SK-N-SH treated with all-trans-retinoic acid at 6 μM for 48 hours (cell line): ENCODE measurements around the gene ANKRD17.

Experiments used
- ATAC-seq: fragments of 200-7000 bp; cut with Tn5 transposase; 3 replicates; pipeline ENCODE4 v1.9.1; 2020; ENCODE audit warnings: mild to moderate bottlenecking, moderate library complexity
- ARNTL ChIP-seq: fragments of 450-650 bp; formaldehyde crosslinking; IDR thresholded peaks from 2 replicates; pipeline ENCODE4 v1.5.0; 2020; ENCODE audit warnings: low read depth, mild to moderate bottlenecking, moderate library complexity, borderline replicate concordance
- BACH2 ChIP-seq: fragments of 250-450 bp; sonication (Bioruptor Pico); IDR thresholded peaks from 2 replicates; pipeline ENCODE4 v1.9.0; 2021; ENCODE audit warnings: mild to moderate bottlenecking, borderline replicate concordance
- CSDC2 ChIP-seq: fragments of 250-450 bp; sonication (Bioruptor Pico); IDR thresholded peaks from 2 replicates; pipeline ENCODE4 v1.5.0; 2020; ENCODE audit warnings: mild to moderate bottlenecking, moderate library complexity
- ESRRG ChIP-seq: fragments of 250-450 bp; sonication (Bioruptor Pico); IDR thresholded peaks from 2 replicates; pipeline ENCODE4 v1.6.1; 2021; ENCODE audit warnings: mild to moderate bottlenecking
- GLIS3 ChIP-seq: fragments of 250-450 bp; sonication (Bioruptor Pico); IDR thresholded peaks from 2 replicates; pipeline ENCODE4 v1.5.0; 2020; ENCODE audit warnings: mild to moderate bottlenecking, moderate library complexity
- ISL1 ChIP-seq: fragments of 250-450 bp; sonication (Bioruptor Pico); IDR thresholded peaks from 2 replicates; pipeline ENCODE4 v2.1.2; 2022; ENCODE audit warnings: mild to moderate bottlenecking, moderate library complexity
- OSR1 ChIP-seq: fragments of 250-450 bp; sonication (Bioruptor Pico); IDR thresholded peaks from 2 replicates; pipeline ENCODE4 v1.8.0; 2022; ENCODE audit warnings: moderate library complexity, mild to moderate bottlenecking, inconsistent platforms
- POU6F1 ChIP-seq: fragments of 250-450 bp; sonication (Bioruptor Pico); IDR thresholded peaks from 2 replicates; pipeline ENCODE4 v1.8.0; 2021; ENCODE audit warnings: low read depth, mild to moderate bottlenecking, moderate library complexity, borderline replicate concordance
- PPARA ChIP-seq: fragments of 250-450 bp; sonication (Bioruptor Pico); IDR thresholded peaks from 2 replicates; pipeline ENCODE4 v1.5.0; 2020; ENCODE audit warnings: mild to moderate bottlenecking, borderline replicate concordance
- RARB ChIP-seq: fragments of 250-450 bp; sonication (Bioruptor Pico); IDR thresholded peaks from 2 replicates; pipeline ENCODE4 v1.8.0; 2021; ENCODE audit warnings: mild to moderate bottlenecking, moderate library complexity
- SNAI2 ChIP-seq: fragments of 250-450 bp; sonication (Bioruptor Pico); IDR thresholded peaks from 2 replicates; pipeline ENCODE4 v1.5.0; 2020; ENCODE audit warnings: mild to moderate bottlenecking, moderate library complexity
- TCF4 ChIP-seq: fragments of 250-450 bp; sonication (Bioruptor Pico); IDR thresholded peaks from 2 replicates; pipeline ENCODE4 v1.8.0; 2021; ENCODE audit warnings: mild to moderate bottlenecking, moderate library complexity, borderline replicate concordance
- TOX ChIP-seq: fragments of 250-450 bp; sonication (Bioruptor Pico); IDR thresholded peaks from 2 replicates; pipeline ENCODE4 v1.8.0; 2021; ENCODE audit warnings: mild to moderate bottlenecking, moderate library complexity, borderline replicate concordance
- ZC3H10 ChIP-seq: fragments of 250-450 bp; sonication (Bioruptor Pico); IDR thresholded peaks from 2 replicates; pipeline ENCODE4 v1.5.1; 2021; ENCODE audit warnings: mild to moderate bottlenecking, moderate library complexity
- ZFP3 ChIP-seq: fragments of 250-450 bp; sonication (Bioruptor Pico); IDR thresholded peaks from 2 replicates; pipeline ENCODE4 v1.5.0; 2020; ENCODE audit warnings: mild to moderate bottlenecking, moderate library complexity
- ZFP30 ChIP-seq: fragments of 450-650 bp; formaldehyde crosslinking; IDR thresholded peaks from 2 replicates; pipeline ENCODE4 v1.5.0; 2022; ENCODE audit warnings: mild to moderate bottlenecking, moderate library complexity
- ZNF565 ChIP-seq: fragments of 450-650 bp; formaldehyde crosslinking; conservative IDR thresholded peaks from 2 replicates; pipeline ENCODE4 v1.5.0; 2020; ENCODE audit warnings: low read depth, mild to moderate bottlenecking, moderate library complexity
- ZNF70 ChIP-seq: fragments of 450-650 bp; formaldehyde crosslinking; IDR thresholded peaks from 2 replicates; pipeline ENCODE4 v1.5.0; 2020; ENCODE audit warnings: mild to moderate bottlenecking, moderate library complexity
- ZNF8 ChIP-seq: fragments of 450-650 bp; formaldehyde crosslinking; IDR thresholded peaks from 2 replicates; pipeline ENCODE4 v1.5.0; 2020; ENCODE audit warnings: mild to moderate bottlenecking, moderate library complexity
- TF ChIP-seq, protein P1 (sequence below): fragments of 250-450 bp; sonication (Bioruptor Pico); IDR thresholded peaks from 2 replicates; pipeline ENCODE4 v1.8.0; 2020; ENCODE audit warnings: mild to moderate bottlenecking, moderate library complexity, borderline replicate concordance
- TF ChIP-seq, protein P2 (sequence below): fragments of 250-450 bp; sonication (Bioruptor Pico); IDR thresholded peaks from 2 replicates; pipeline ENCODE4 v1.5.1; 2021; ENCODE audit warnings: mild to moderate bottlenecking, moderate library complexity

Gene ANKRD17

GRCh38 chr4:73156394-73156793, 102.2 kb downstream of the ANKRD17 start:
- no peak for TF ChIP-seq BACH2 (CRISPR knock-in tag)
- TF ChIP-seq ZNF565 (CRISPR knock-in tag) = no peak
- TF ChIP-seq ZFP30 (CRISPR knock-in tag) = no peak
- TF ChIP-seq TCF4 (CRISPR knock-in tag) = no peak
- TF ChIP-seq ZFP3 (CRISPR knock-in tag) = no peak
- TF ChIP-seq ZNF8 (CRISPR knock-in tag) = no peak
- no peak for TF ChIP-seq ZC3H10 (CRISPR knock-in tag)
- TF ChIP-seq, protein P1, sequence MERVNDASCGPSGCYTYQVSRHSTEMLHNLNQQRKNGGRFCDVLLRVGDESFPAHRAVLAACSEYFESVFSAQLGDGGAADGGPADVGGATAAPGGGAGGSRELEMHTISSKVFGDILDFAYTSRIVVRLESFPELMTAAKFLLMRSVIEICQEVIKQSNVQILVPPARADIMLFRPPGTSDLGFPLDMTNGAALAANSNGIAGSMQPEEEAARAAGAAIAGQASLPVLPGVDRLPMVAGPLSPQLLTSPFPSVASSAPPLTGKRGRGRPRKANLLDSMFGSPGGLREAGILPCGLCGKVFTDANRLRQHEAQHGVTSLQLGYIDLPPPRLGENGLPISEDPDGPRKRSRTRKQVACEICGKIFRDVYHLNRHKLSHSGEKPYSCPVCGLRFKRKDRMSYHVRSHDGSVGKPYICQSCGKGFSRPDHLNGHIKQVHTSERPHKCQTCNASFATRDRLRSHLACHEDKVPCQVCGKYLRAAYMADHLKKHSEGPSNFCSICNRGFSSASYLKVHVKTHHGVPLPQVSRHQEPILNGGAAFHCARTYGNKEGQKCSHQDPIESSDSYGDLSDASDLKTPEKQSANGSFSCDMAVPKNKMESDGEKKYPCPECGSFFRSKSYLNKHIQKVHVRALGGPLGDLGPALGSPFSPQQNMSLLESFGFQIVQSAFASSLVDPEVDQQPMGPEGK (CRISPR knock-in tag) = no peak
- TF ChIP-seq ESRRG (CRISPR knock-in tag) = no peak
- no peak for TF ChIP-seq RARB
- TF ChIP-seq ISL1 = no peak
- TF ChIP-seq OSR1 (CRISPR knock-in tag) = no peak
- no peak for TF ChIP-seq TOX (CRISPR knock-in tag)
- TF ChIP-seq GLIS3 (CRISPR knock-in tag) = no peak
- no peak for TF ChIP-seq ZNF70 (CRISPR knock-in tag)
- no peak for TF ChIP-seq SNAI2
- no peak for ATAC-seq

GRCh38 chr4:73152893-73153292, 105.7 kb downstream of the ANKRD17 start:
- TF ChIP-seq TOX (CRISPR knock-in tag) = no peak
- no peak for TF ChIP-seq ZFP30 (CRISPR knock-in tag)
- no peak for TF ChIP-seq GLIS3 (CRISPR knock-in tag)
- TF ChIP-seq, protein P1 (CRISPR knock-in tag) = no peak
- TF ChIP-seq ISL1 = no peak
- TF ChIP-seq ARNTL (CRISPR knock-in tag) = no peak
- TF ChIP-seq ESRRG (CRISPR knock-in tag) = no peak
- no peak for TF ChIP-seq CSDC2
- TF ChIP-seq POU6F1 (CRISPR knock-in tag) = no peak
- TF ChIP-seq OSR1 (CRISPR knock-in tag) = no peak
- no peak for TF ChIP-seq SNAI2
- TF ChIP-seq ZC3H10 (CRISPR knock-in tag) = no peak
- no peak for TF ChIP-seq TCF4 (CRISPR knock-in tag)
- no peak for ATAC-seq

DNA sequence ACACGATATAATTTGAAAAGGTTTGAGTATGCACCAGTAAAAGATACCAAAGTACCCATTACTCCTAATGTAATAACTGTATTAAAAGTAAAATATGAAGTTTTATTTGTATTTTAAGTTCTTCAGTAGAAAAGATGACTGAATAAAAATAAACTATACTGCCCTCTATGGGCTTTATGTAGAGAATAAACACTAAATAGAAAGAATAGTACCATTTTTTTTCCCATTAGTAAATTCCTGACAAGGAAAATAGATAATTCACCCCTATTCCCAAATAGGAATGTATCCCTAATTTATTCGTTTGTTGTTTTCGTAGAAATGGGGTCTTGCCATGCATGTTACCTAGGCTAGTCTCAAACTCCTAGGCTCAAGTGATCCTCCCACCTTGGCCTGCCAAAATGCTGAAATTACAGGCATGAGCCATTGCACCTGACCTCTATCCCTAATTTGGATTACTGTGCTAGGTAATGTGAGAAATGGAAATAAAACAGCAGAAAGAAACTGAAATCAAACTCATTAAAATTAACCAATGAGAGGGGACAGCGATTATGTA, 115.5 kb downstream of the ANKRD17 start:
- TF ChIP-seq BACH2 (CRISPR knock-in tag) (no peak), ZFP30 (CRISPR knock-in tag) (no peak), ZNF8 (CRISPR knock-in tag) (no peak), SNAI2 (no peak), ZFP3 (CRISPR knock-in tag) (no peak)
- TF ChIP-seq, protein P2, sequence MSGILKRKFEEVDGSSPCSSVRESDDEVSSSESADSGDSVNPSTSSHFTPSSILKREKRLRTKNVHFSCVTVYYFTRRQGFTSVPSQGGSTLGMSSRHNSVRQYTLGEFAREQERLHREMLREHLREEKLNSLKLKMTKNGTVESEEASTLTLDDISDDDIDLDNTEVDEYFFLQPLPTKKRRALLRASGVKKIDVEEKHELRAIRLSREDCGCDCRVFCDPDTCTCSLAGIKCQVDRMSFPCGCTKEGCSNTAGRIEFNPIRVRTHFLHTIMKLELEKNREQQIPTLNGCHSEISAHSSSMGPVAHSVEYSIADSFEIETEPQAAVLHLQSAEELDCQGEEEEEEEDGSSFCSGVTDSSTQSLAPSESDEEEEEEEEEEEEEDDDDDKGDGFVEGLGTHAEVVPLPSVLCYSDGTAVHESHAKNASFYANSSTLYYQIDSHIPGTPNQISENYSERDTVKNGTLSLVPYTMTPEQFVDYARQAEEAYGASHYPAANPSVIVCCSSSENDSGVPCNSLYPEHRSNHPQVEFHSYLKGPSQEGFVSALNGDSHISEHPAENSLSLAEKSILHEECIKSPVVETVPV (CRISPR knock-in tag) = no peak

GRCh38 chr4:73139991-73140390, 118.6 kb downstream of the ANKRD17 start:
- TF ChIP-seq PPARA (CRISPR knock-in tag) (no peak), OSR1 (CRISPR knock-in tag) (no peak), SNAI2 (no peak), CSDC2 (no peak), ZFP30 (CRISPR knock-in tag) (no peak), ZC3H10 (CRISPR knock-in tag) (no peak), ESRRG (CRISPR knock-in tag) (no peak), BACH2 (CRISPR knock-in tag) (no peak), ZFP3 (CRISPR knock-in tag) (no peak), ISL1 (no peak), POU6F1 (CRISPR knock-in tag) (no peak)
- ATAC-seq = no peak

More for the DNA sequence above, 115.5 kb downstream of the ANKRD17 start:
- 0 out of 3 replicates have a peak, but pooled peaks have one; percentile 30 for ATAC-seq
